HCT116 (cell line): ENCODE results near the gene CA10. TPM values are rescaled to one million over a fixed set of nuclear protein-coding genes. Genes with fewer than 3 reads are reported as not detected.

ENCODE experiments used
- ATAC-seq: fragments of 200-7000 bp; cut with Tn5 transposase; 2 replicates; pipeline ENCODE4 v1.9.1; 2020; ENCODE audit warnings: mild to moderate bottlenecking, moderate library complexity
- BruUV-seq: library from RNA; stranded (reverse); fragments of 400-500 nt; replicated peaks from 2 replicates; lab custom pipeline; 2021; lab: Mats Ljungman, UMichigan
- CTCF ChIA-PET: fragments of 300-600 bp; sonication (Branson Sonifier 250); formaldehyde crosslinking; loops from one replicate; lab custom pipeline; 2021; ENCODE audit warnings: antibody characterized with exemption; lab: Charles Lee
- POLR2A ChIA-PET: fragments of 300-600, 350-600 bp; sonication (Branson Sonifier 250); formaldehyde crosslinking; loops from one replicate; lab custom pipeline; 2021; ENCODE audit warnings: antibody characterized with exemption; lab: Charles Lee
- RAD21 ChIA-PET, 2 experiments: fragments of 300-600 bp; sonication (Branson Sonifier 250); formaldehyde crosslinking; loops; one replicate each; lab custom pipeline; 2023; ENCODE audit warnings: low total read pairs in 2 of 2; ENCODE audit not compliant: uncharacterized antibody in 2 of 2, unreplicated experiment in 2 of 2, low non-redundant PET in 1 of 2; lab: Charles Lee
- DNase-seq: peaks from one replicate; pipeline ENCODE4 v3.0.0-alpha.2; 2010; ENCODE audit warnings: low read depth, low spot score
- H2AFZ ChIP-seq: fragments of 200-600 bp; shearing (Covaris generic), sonication (generic); 2 replicates; pipeline ENCODE4 v1.6.1; 2017; ENCODE audit warnings: low read depth, mixed run types, mixed read lengths, antibody characterized with exemption, low read length; ENCODE audit not compliant: poor library complexity, severe bottlenecking
- H3K27ac ChIP-seq: 2 replicates; pipeline ENCODE4 v1.5.1; 2012; ENCODE audit warnings: low read depth, low read length
- H3K27me3 ChIP-seq: fragments of 200-600 bp; sonication (generic); 2 replicates; pipeline ENCODE4 v1.6.1; 2016; ENCODE audit warnings: mixed run types, low read length, mixed read lengths; ENCODE audit not compliant: insufficient read depth
- H3K36me3 ChIP-seq, 2 experiments: fragments of 200-500 bp in 1 of 2; fragments of 200-600 bp in 1 of 2; sonication (Bioruptor generic) in 1 of 2; sonication (generic) in 1 of 2; 2 replicates each; pipeline versions ENCODE4 v1.5.1 to v1.6.1; 2014 to 2016; ENCODE audit warnings: low read length in 2 of 2, inconsistent platforms in 1 of 2, mixed read lengths in 1 of 2, mixed run types in 1 of 2; ENCODE audit not compliant: insufficient read depth in 2 of 2, control insufficient read depth in 1 of 2
- H3K4me1 ChIP-seq, 2 experiments: fragments of 200-600 bp in 1 of 2; sonication (generic) in 1 of 2; 2 replicates each; pipeline versions ENCODE4 v1.5.1 to v1.6.1; 2012 to 2017; ENCODE audit warnings: low read length in 2 of 2, inconsistent platforms in 1 of 2, mild to moderate bottlenecking in 1 of 2, mixed read lengths in 1 of 2, mixed run types in 1 of 2, moderate library complexity in 1 of 2; ENCODE audit not compliant: insufficient read depth in 2 of 2, control insufficient read depth in 1 of 2
- H3K4me2 ChIP-seq: fragments of 200-600 bp; sonication (generic); 2 replicates; pipeline ENCODE4 v1.6.1; 2017; ENCODE audit warnings: mixed run types, low read length, mixed read lengths
- H3K4me3 ChIP-seq, 2 experiments: fragments of 200-600 bp in 1 of 2; sonication (generic) in 1 of 2; replicated peaks in 1 of 2; 2 replicates each; pipeline ENCODE4 v1.5.1; 2011 to 2016; ENCODE audit warnings: low read length in 2 of 2, control low read depth in 1 of 2, low read depth in 1 of 2, mild to moderate bottlenecking in 1 of 2, mixed read lengths in 1 of 2, mixed run types in 1 of 2
- H3K79me2 ChIP-seq: fragments of 200-600 bp; sonication (generic); 2 replicates; pipeline ENCODE4 v1.6.1; 2017; ENCODE audit warnings: mild to moderate bottlenecking, mixed run types, low read length, moderate library complexity, mixed read lengths; ENCODE audit not compliant: insufficient read depth
- H3K9ac ChIP-seq: fragments of 200-600 bp; sonication (generic); 2 replicates; pipeline ENCODE4 v1.6.1; 2016; ENCODE audit warnings: low read length, mixed read lengths
- H3K9me2 ChIP-seq: fragments of 200-600 bp; sonication (generic), shearing (Covaris generic); 2 replicates; pipeline ENCODE4 v1.6.1; 2017; ENCODE audit warnings: mixed run types, mild to moderate bottlenecking, moderate library complexity; ENCODE audit not compliant: insufficient read depth
- H3K9me3 ChIP-seq, 2 experiments: fragments of 200-500 bp in 1 of 2; fragments of 200-600 bp in 1 of 2; sonication (Bioruptor generic) in 1 of 2; sonication (generic) in 1 of 2; 2 replicates each; pipeline ENCODE4 v1.6.1; 2014 to 2017; ENCODE audit warnings: low read length in 2 of 2, mixed read lengths in 2 of 2, inconsistent platforms in 1 of 2, low read depth in 1 of 2, mild to moderate bottlenecking in 1 of 2, mixed run types in 1 of 2, moderate library complexity in 1 of 2; ENCODE audit not compliant: control insufficient read depth in 1 of 2, insufficient read depth in 1 of 2
- H4K20me1 ChIP-seq: fragments of 200-600 bp; sonication (generic), shearing (Covaris generic); 2 replicates; pipeline ENCODE4 v1.6.1; 2017; ENCODE audit warnings: mixed run types, mild to moderate bottlenecking, moderate library complexity; ENCODE audit not compliant: insufficient read depth
- ATF3 ChIP-seq: IDR thresholded peaks from 2 replicates; pipeline ENCODE4 v1.6.1; 2012
- CBX3 ChIP-seq: IDR thresholded peaks from 2 replicates; pipeline ENCODE4 v1.6.1; 2012; ENCODE audit warnings: low read depth
- CEBPB ChIP-seq: IDR thresholded peaks from 2 replicates; pipeline ENCODE4 v1.6.1; 2012; ENCODE audit warnings: low read depth
- CTCF ChIP-seq, 3 experiments: fragments of 200-600 bp in 1 of 3; sonication (generic) in 1 of 3; IDR thresholded peaks in 2 of 3; conservative IDR thresholded peaks in 1 of 3; 2 replicates each; pipeline ENCODE4 v1.5.1; 2012 to 2017; ENCODE audit warnings: low read depth in 2 of 3, low read length in 2 of 3, antibody characterized with exemption in 1 of 3, borderline replicate concordance in 1 of 3, control low read depth in 1 of 3, mild to moderate bottlenecking in 1 of 3, mixed read lengths in 1 of 3, mixed run types in 1 of 3, moderate library complexity in 1 of 3; ENCODE audit not compliant: insufficient read depth in 1 of 3
- EGR1 ChIP-seq: IDR thresholded peaks from 2 replicates; pipeline ENCODE4 v1.6.1; 2012; ENCODE audit warnings: low read depth
- ELF1 ChIP-seq: IDR thresholded peaks from 2 replicates; pipeline ENCODE4 v1.6.1; 2012; ENCODE audit warnings: low read depth, borderline replicate concordance
- EZH2 ChIP-seq: fragments of 200-600 bp; sonication (generic); IDR thresholded peaks from 2 replicates; pipeline ENCODE4 v1.6.1; 2017; ENCODE audit warnings: antibody characterized with exemption, mixed run types
- EZH2phosphoT487 ChIP-seq: fragments of 200-600 bp; IDR thresholded peaks from 2 replicates; pipeline ENCODE4 v1.6.1; 2018; ENCODE audit warnings: antibody characterized with exemption, borderline replicate concordance
- FOSL1 ChIP-seq: IDR thresholded peaks from 2 replicates; pipeline ENCODE4 v1.6.1; 2012; ENCODE audit warnings: low read depth
- MAX ChIP-seq: IDR thresholded peaks from 2 replicates; pipeline ENCODE4 v1.6.1; 2012
- POLR2A ChIP-seq: IDR thresholded peaks from 2 replicates; pipeline ENCODE4 v1.7.0; 2011; ENCODE audit warnings: borderline replicate concordance; ENCODE audit not compliant: insufficient read depth, insufficient read length; ENCODE audit errors: extremely low read depth
- POLR2AphosphoS5 ChIP-seq: IDR thresholded peaks from 2 replicates; pipeline ENCODE4 v1.6.1; 2011; ENCODE audit warnings: mild to moderate bottlenecking, low read depth, low read length, moderate library complexity
- SP1 ChIP-seq: IDR thresholded peaks from 2 replicates; pipeline ENCODE4 v1.6.1; 2012; ENCODE audit warnings: low read depth
- SRF ChIP-seq: IDR thresholded peaks from 2 replicates; pipeline ENCODE4 v1.6.1; 2012; ENCODE audit warnings: low read depth
- intact Hi-C: fragments of 100-400 bp; cut with micrococcal nuclease; formaldehyde crosslinking; loops from 2 replicates; pipeline ENCODE4 v1.10.0; 2022
- total RNA-seq: library from RNA; stranded (reverse); gene quantifications from one replicate; pipeline ENCODE4 v1.2.1, GENCODE V29; 2021; ENCODE audit not compliant: unreplicated experiment

CA10 gene
- total RNA-seq, 1 experiment from 2014 or later: not detected

- H3K27ac ChIP-seq: no peak overlapping the region
- ATAC-seq: no peak
- H3K79me2 ChIP-seq: no peaks in the 10 kb centered on the region
- no peaks in the 10 kb centered on the region for H3K36me3 ChIP-seq
- no peak overlapping the region for H3K9ac ChIP-seq
- H3K4me3 ChIP-seq: no peak overlapping the region
- ChIA-PET RAD21 (no interaction called here), CTCF (no interaction called here), POLR2A (no interaction called here)
- H3K4me1 ChIP-seq: no peaks in the 10 kb centered on the region
- H2AFZ ChIP-seq: no peak overlapping the region
- H3K4me2 ChIP-seq: no peak overlapping the region
- TF ChIP-seq FOSL1: no peak
- no peak for TF ChIP-seq POLR2A
- no peak for TF ChIP-seq SP1
- H3K9me2 ChIP-seq: no peaks in the 10 kb centered on the region
- intact Hi-C loops: no loop called here
- no peak for DNase-seq
- no TSS peak for BruUV-seq
- H3K9me3 ChIP-seq: no peaks in the 10 kb centered on the region
- no peaks in the 10 kb centered on the region for H3K27me3 ChIP-seq
- H4K20me1 ChIP-seq: no peaks in the 10 kb centered on the region
Observed at GRCh38 chr17:51793686-51794085, 364.8 kb downstream of the CA10 start.

GRCh38 chr17:51778842-51779241, 379.7 kb downstream of the CA10 start:
- ATAC-seq: no peak
- TF ChIP-seq POLR2AphosphoS5: no peak
- no peak for TF ChIP-seq ELF1
- no peak for TF ChIP-seq ATF3
- TF ChIP-seq SRF: no peak
- TF ChIP-seq CBX3: no peak
- TF ChIP-seq MAX: no peak
- TF ChIP-seq EGR1: no peak
- TF ChIP-seq EZH2: no peak
- no peak for TF ChIP-seq CEBPB
- no peak for TF ChIP-seq EZH2phosphoT487
- TF ChIP-seq CTCF (IDR thresholded peaks at IDR 0.05 in 2 of 3, conservative IDR thresholded peaks at IDR 0.05 in 1 of 3; ENCODE audit: borderline replicate concordance in 1 of 3, insufficient read depth in 1 of 3, low read depth in 2 of 3, low read length in 2 of 3): no peak

More at GRCh38 chr17:51778842-51779241, 379.7 kb downstream of the CA10 start:
- Histone ChIP-seq H3K27me3 (0 out of 2 replicates have a peak, but pooled peaks cover 13% of the 10 kb centered on the region), H4K20me1 (no peaks in the 10 kb centered on the region), H3K79me2 (no peaks in the 10 kb centered on the region), H3K4me1 (no peaks in the 10 kb centered on the region), H3K36me3 (no peaks in the 10 kb centered on the region), H3K4me3 (no peak overlapping the region), H2AFZ (no peak overlapping the region), H3K9ac (no peak overlapping the region), H3K4me2 (no peak overlapping the region), H3K9me2 (no peaks in the 10 kb centered on the region), H3K27ac (no peak overlapping the region), H3K9me3 (no peaks in the 10 kb centered on the region)
- ChIA-PET POLR2A (no interaction called here), CTCF (no interaction called here), RAD21 (no interaction called here)
- intact Hi-C loops: no loop called here
- DNase-seq: no peak
- no TSS peak for BruUV-seq
